PFSK-1 (cell line): ENCODE measurements around the gene IFT74.

Experiments
- FOXP2 ChIP-seq: optimal IDR thresholded peaks from 2 replicates; pipeline ENCODE3; 2011; ENCODE audit warnings: borderline replicate concordance, control low read depth, inconsistent platforms; ENCODE audit not compliant: insufficient read depth; ENCODE audit errors: extremely low read length, extremely low read depth
- POLR2AphosphoS5 ChIP-seq: IDR thresholded peaks from 2 replicates; pipeline ENCODE4 v1.6.1; 2012; ENCODE audit warnings: low read depth, mild to moderate bottlenecking, control low read depth, low read length, moderate library complexity
- SIN3A ChIP-seq: IDR thresholded peaks from 2 replicates; pipeline ENCODE4 v1.6.1; 2012; ENCODE audit warnings: mild to moderate bottlenecking, low read length, moderate library complexity, borderline replicate concordance; ENCODE audit not compliant: insufficient read depth
- TAF1 ChIP-seq: IDR thresholded peaks from 2 replicates; pipeline ENCODE4 v1.6.1; 2012; ENCODE audit warnings: low read length, control low read depth, borderline replicate concordance; ENCODE audit not compliant: insufficient read depth
- TF ChIP-seq, protein P1 (sequence below), 2 experiments: IDR thresholded peaks; 2 replicates each; pipeline versions ENCODE4 v1.6.1 to v1.8.0; 2011 to 2012; ENCODE audit warnings: low read depth in 2 of 2, low read length in 2 of 2, control low read depth in 1 of 2, inconsistent platforms in 1 of 2, mild to moderate bottlenecking in 1 of 2, moderate library complexity in 1 of 2; ENCODE audit not compliant: insufficient read depth in 1 of 2

IFT74 gene

DNA sequence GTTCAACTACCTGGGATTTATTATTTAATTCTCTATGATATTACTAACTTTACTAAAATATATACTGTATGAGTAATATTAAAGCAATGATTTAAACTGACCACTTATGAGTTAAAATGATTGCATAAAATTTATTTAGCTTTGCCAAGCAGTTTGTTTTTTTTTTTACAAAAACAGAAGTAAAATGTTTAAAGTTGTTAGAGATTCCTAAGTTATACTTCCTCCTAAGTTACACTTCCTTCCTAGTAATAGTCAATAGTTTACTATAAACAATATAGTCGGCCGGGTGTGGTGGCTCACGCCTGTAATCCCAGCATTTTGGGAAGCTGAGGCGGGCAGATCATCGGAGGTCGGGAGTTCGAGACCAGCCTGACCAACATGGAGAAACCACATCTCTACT, 73.0 kb downstream of the IFT74 start:
- TF ChIP-seq, protein P1, sequence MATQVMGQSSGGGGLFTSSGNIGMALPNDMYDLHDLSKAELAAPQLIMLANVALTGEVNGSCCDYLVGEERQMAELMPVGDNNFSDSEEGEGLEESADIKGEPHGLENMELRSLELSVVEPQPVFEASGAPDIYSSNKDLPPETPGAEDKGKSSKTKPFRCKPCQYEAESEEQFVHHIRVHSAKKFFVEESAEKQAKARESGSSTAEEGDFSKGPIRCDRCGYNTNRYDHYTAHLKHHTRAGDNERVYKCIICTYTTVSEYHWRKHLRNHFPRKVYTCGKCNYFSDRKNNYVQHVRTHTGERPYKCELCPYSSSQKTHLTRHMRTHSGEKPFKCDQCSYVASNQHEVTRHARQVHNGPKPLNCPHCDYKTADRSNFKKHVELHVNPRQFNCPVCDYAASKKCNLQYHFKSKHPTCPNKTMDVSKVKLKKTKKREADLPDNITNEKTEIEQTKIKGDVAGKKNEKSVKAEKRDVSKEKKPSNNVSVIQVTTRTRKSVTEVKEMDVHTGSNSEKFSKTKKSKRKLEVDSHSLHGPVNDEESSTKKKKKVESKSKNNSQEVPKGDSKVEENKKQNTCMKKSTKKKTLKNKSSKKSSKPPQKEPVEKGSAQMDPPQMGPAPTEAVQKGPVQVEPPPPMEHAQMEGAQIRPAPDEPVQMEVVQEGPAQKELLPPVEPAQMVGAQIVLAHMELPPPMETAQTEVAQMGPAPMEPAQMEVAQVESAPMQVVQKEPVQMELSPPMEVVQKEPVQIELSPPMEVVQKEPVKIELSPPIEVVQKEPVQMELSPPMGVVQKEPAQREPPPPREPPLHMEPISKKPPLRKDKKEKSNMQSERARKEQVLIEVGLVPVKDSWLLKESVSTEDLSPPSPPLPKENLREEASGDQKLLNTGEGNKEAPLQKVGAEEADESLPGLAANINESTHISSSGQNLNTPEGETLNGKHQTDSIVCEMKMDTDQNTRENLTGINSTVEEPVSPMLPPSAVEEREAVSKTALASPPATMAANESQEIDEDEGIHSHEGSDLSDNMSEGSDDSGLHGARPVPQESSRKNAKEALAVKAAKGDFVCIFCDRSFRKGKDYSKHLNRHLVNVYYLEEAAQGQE (IDR thresholded peaks at IDR 0.05; ENCODE audit: insufficient read depth in 1 of 2, low read depth in 2 of 2, low read length in 2 of 2) = no peak
- TF ChIP-seq TAF1 = no peak
- TF ChIP-seq SIN3A = no peak
- TF ChIP-seq POLR2AphosphoS5 = no peak
- TF ChIP-seq FOXP2 = no peak

DNA sequence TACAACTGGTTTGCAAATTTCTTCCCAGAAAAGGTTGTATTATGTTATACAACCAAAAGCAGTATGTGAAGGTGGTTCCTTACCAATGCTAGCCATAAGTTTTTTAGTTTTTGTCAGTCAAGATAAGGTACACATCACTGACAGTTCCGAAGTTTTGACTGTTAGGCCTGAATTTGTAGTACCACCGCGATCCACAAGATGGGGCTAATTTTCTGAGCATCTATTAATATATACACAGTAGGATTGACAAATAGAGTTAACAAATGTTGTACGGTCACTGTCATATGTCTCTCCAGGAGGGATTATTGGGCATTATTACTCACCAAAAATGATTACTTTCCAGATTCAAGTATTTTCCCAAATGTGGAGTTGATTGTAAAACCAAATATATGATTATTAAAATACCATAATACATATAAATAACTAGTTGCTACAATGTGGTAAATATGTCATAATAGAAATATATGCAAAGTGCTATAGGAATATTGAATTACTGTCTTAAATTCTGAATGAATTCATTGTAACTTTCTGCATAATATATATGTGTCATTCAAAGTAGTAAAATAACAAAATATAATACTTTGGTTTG, 77.7 kb downstream of the IFT74 start:
- no peak for TF ChIP-seq SIN3A
- no peak for TF ChIP-seq POLR2AphosphoS5
- TF ChIP-seq, protein P1 (IDR thresholded peaks at IDR 0.05; ENCODE audit: insufficient read depth in 1 of 2, low read depth in 2 of 2, low read length in 2 of 2) = no peak
- TF ChIP-seq FOXP2 = no peak
- no peak for TF ChIP-seq TAF1

DNA sequence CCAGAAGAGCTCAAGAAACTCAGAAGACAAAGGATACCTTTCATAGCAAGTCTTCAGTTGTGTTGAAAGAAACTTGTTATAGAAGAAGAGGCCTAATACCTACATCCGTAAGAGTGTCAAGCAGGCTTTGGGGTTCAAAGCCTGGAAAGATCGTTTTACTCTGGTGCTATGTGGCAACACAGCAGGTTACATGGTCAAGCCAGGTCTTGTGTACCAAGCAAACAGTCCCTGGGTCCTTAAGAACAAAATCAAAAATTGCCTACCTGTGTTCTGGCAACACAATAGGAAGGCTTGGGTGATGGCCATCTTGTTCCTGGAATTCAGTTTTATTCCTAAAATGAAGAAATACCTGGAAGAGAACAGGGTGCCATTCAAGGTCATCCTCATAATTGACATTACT, 81.3 kb downstream of the IFT74 start:
- TF ChIP-seq SIN3A = no peak
- TF ChIP-seq TAF1 = no peak
- TF ChIP-seq POLR2AphosphoS5 = no peak

DNA sequence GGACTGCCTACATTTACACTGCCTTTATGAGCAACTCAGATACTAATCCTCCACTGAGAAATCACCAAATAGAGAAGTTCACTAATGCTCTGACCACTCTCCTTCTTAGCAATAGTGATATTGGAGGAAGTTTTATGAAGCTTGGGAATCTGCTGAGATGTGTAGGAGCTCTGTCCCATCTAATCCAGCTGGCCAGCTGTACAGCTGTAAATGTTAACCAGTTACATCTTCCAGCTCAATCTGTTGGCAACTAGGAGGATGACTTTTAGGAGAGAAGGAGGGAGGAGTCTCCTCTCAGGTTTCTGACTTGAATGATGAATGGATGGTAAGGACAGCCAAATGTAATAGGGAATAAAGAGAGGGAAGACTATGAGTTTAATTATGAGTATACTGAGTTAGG, 85.5 kb downstream of the IFT74 start:
- TF ChIP-seq TAF1 (no peak), SIN3A (no peak), POLR2AphosphoS5 (no peak), FOXP2 (no peak)
- TF ChIP-seq, protein P1 (IDR thresholded peaks at IDR 0.05; ENCODE audit: insufficient read depth in 1 of 2, low read depth in 2 of 2, low read length in 2 of 2) = no peak

DNA sequence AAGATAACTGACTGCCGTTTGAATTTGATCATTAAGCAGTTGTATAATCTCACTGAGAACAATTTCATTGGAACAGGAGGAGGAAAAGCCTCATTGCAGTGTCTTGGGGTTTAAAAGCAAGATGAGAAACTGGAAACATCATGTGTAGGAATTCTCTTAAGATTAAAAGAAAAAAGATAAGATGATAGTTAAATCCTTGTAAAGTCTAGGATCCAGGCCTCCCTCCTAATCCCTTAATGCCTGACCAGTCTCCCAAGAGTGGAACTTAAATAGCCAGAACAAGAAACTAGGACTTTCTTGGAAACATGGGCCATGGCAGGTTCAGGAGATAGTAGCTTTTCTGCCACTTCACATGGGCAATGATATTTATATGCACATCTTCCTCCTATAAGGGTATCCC, 86.3 kb downstream of the IFT74 start:
- TF ChIP-seq POLR2AphosphoS5 (no peak), SIN3A (no peak), FOXP2 (no peak), TAF1 (no peak)
- TF ChIP-seq, protein P1 (IDR thresholded peaks at IDR 0.05; ENCODE audit: insufficient read depth in 1 of 2, low read depth in 2 of 2, low read length in 2 of 2) = no peak
